Measurements from ENCODE around the gene MIPOL1. TPM values are rescaled to one million over a fixed set of nuclear protein-coding genes. Genes with fewer than 3 reads are reported as not detected.

MIPOL1 gene
- total and polyA plus RNA-seq, 7 donors, result 1.2 to 21.6 (median 11.7) TPM

- H3K4me3 ChIP-seq, result no peak overlapping the region
- WGBS, 2 donors, result 92% methylated on average over 7 of the region's 7 CpGs
- DNase-seq, result no peak
- no peaks in the 10 kb centered on the region for H3K4me1 ChIP-seq
- TF ChIP-seq EP300 (IDR thresholded peaks at IDR 0.05), result no peak
- TF ChIP-seq CTCF (IDR thresholded peaks at IDR 0.05), result no peak
- TF ChIP-seq POLR2A (IDR thresholded peaks at IDR 0.05), result no peak
- TF ChIP-seq POLR2AphosphoS5 (IDR thresholded peaks at IDR 0.05), result no peak
- H3K9me3 ChIP-seq, result no peaks in the 10 kb centered on the region
- H3K27ac ChIP-seq, result no peak overlapping the region
- intact Hi-C loops (cut with DNase I), result no loop called here
- no peaks in the 10 kb centered on the region for H3K27me3 ChIP-seq
- no peaks in the 10 kb centered on the region for H3K36me3 ChIP-seq
Observed at GRCh38 chr14:37470251-37470650, 272.5 kb downstream of the MIPOL1 start.

- Histone ChIP-seq H3K9me3 (peaks cover 0 to 3% (median 0%) of the 10 kb centered on the region in 4 donors), H3K4me3 (no peak overlapping the region), H3K36me3 (no peaks in the 10 kb centered on the region), H3K27me3 (no peaks in the 10 kb centered on the region), H3K27ac (no peak overlapping the region), H3K4me1 (no peaks in the 10 kb centered on the region)
- TF ChIP-seq POLR2A (IDR thresholded peaks at IDR 0.05) (no peak), EP300 (IDR thresholded peaks at IDR 0.05) (no peak), CTCF (IDR thresholded peaks at IDR 0.05) (no peak), POLR2AphosphoS5 (IDR thresholded peaks at IDR 0.05) (no peak)
- DNase-seq, result no peak
- 73 to 86% methylated on average over 4 of the region's 4 CpGs for WGBS, 2 donors
- intact Hi-C loops (cut with DNase I), result no loop called here
Observed at GRCh38 chr14:37472906-37473305, 275.2 kb downstream of the MIPOL1 start.

GRCh38 chr14:37474191-37474590 is 276.5 kb downstream of the MIPOL1 start:
- H3K9me3 ChIP-seq, result peaks cover 0 to 3% (median 0%) of the 10 kb centered on the region in 4 donors
- no peaks in the 10 kb centered on the region for H3K4me1 ChIP-seq
- DNase-seq, result no peak
- intact Hi-C loops (cut with DNase I), result no loop called here
- WGBS, 2 donors, result 94 to 97% methylated on average over 6 of the region's 6 CpGs
- TF ChIP-seq EP300 (IDR thresholded peaks at IDR 0.05) (no peak), POLR2AphosphoS5 (IDR thresholded peaks at IDR 0.05) (no peak), POLR2A (IDR thresholded peaks at IDR 0.05) (no peak), CTCF (IDR thresholded peaks at IDR 0.05) (no peak)
- H3K27me3 ChIP-seq, result no peaks in the 10 kb centered on the region
- H3K27ac ChIP-seq, result no peak overlapping the region
- H3K4me3 ChIP-seq, result no peak overlapping the region
- H3K36me3 ChIP-seq, result no peaks in the 10 kb centered on the region

- Histone ChIP-seq H3K4me1 (no peaks in the 10 kb centered on the region), H3K27me3 (no peaks in the 10 kb centered on the region), H3K36me3 (no peaks in the 10 kb centered on the region), H3K4me3 (no peak overlapping the region), H3K9me3 (peaks cover 0 to 3% (median 0%) of the 10 kb centered on the region in 4 donors), H3K27ac (no peak overlapping the region)
- TF ChIP-seq POLR2A (IDR thresholded peaks at IDR 0.05) (no peak), POLR2AphosphoS5 (IDR thresholded peaks at IDR 0.05) (no peak)
- no peak for DNase-seq
- 87 to 92% methylated on average over 3 of the region's 3 CpGs for WGBS, 2 donors
- intact Hi-C loops (cut with DNase I), result no loop called here
Observed at GRCh38 chr14:37480446-37481290, 282.9 kb downstream of the MIPOL1 start.

DNA sequence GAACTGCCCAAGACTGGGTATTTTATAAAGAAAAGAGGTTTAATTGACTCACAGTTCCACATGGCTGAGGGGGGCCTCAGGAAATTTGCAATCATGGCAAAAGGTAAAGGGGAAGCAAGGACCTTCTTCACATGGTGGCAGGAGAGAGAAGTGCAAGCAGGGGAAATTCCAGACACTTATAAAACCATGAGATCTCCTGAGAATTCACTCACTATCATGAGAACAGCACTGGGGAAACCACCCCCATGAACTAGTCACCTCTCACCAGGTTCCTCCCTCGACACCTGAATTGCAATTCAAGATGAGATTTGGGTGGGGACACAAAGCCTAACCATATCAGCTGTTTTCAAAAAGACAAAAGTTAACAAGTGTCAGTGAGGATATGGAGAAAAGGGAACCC is 284.7 kb downstream of the MIPOL1 start:
- TF ChIP-seq EP300 (IDR thresholded peaks at IDR 0.05) (no peak), CTCF (IDR thresholded peaks at IDR 0.05) (no peak), POLR2AphosphoS5 (IDR thresholded peaks at IDR 0.05) (no peak), POLR2A (IDR thresholded peaks at IDR 0.05) (no peak)
- Histone ChIP-seq H3K4me1 (no peaks in the 10 kb centered on the region), H3K36me3 (no peaks in the 10 kb centered on the region), H3K4me3 (no peak overlapping the region), H3K27ac (no peak overlapping the region), H3K9me3 (peaks cover 0 to 2% (median 0%) of the 10 kb centered on the region in 4 donors), H3K27me3 (no peaks in the 10 kb centered on the region)
- DNase-seq, result no peak
- 73 to 85% methylated on average over 1 of the region's 1 CpG for WGBS, 2 donors
- intact Hi-C loops (cut with DNase I), result no loop called here
